Neuron (in vitro differentiated cells): ENCODE data around the gene ITGB4.

Experiments used
- H2AFZ ChIP-seq: one replicate; pipeline ENCODE4 v1.6.1; 2013; ENCODE audit warnings: low read depth, mild to moderate bottlenecking, inconsistent platforms, low read length, moderate library complexity
- H3K27me3 ChIP-seq: one replicate; pipeline ENCODE4 v1.6.1; 2013; ENCODE audit warnings: low read length; ENCODE audit not compliant: insufficient read depth
- H3K36me3 ChIP-seq: one replicate; pipeline ENCODE4 v1.6.1; 2013; ENCODE audit warnings: low read length; ENCODE audit not compliant: insufficient read depth
- H3K4me1 ChIP-seq: one replicate; pipeline ENCODE4 v1.6.1; 2013; ENCODE audit warnings: low read length; ENCODE audit not compliant: insufficient read depth
- H3K4me3 ChIP-seq: 2 replicates; pipeline ENCODE4 v1.5.1; 2013; ENCODE audit warnings: mild to moderate bottlenecking, low read length, moderate library complexity
- H3K9me3 ChIP-seq: one replicate; pipeline ENCODE4 v1.6.1; 2013; ENCODE audit warnings: low read length

Gene ITGB4

GRCh38 chr17:75764711-75765421, 43.6 kb downstream of the ITGB4 start, which contains the start of gene GALK1:
Gene GALK1 (minus strand): TSS chr17:75765192. CDS start chr17:75765136, 56 bp downstream.
- H3K4me1 ChIP-seq = peaks cover 9% of the 10 kb centered on the region
- peak within 1 kb of the TSS; percentile 98 for H2AFZ ChIP-seq
- H3K27me3 ChIP-seq = no peaks in the 10 kb centered on the region
- peak within 1 kb of the TSS; percentile 54 for H3K4me3 ChIP-seq
- H3K36me3 ChIP-seq = no peaks in the 10 kb centered on the region
- H3K9me3 ChIP-seq = no peaks in the 10 kb centered on the region

- H3K9me3 ChIP-seq = no peaks in the 10 kb centered on the region
- no peaks in the 10 kb centered on the region for H3K27me3 ChIP-seq
- no peak overlapping the region for H3K4me3 ChIP-seq
- H2AFZ ChIP-seq = no peak overlapping the region
- H3K4me1 ChIP-seq = peaks cover 9% of the 10 kb centered on the region
- no peaks in the 10 kb centered on the region for H3K36me3 ChIP-seq
These were observed 44.7 kb downstream of the ITGB4 start for GRCh38 chr17:75765981-75766380.

DNA sequence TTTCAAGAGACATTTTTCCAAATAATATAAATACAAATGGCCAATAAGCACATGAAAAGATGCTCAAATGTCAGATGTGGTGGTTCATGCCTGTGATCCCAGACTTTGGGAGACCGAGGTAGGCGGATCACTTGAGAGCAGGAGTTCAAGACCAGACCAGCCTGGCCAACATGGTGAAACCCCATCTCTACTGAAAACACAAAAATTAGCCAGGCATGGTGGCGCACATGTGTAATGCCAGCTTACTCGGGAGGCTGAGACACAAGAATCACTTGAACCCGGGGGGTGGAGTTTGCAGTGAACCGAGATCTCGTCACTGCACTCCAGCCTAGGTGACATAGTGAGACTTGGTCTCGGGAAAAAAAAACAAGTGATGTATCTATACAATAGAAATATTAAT, 46.6 kb downstream of the ITGB4 start:
- no peaks in the 10 kb centered on the region for H3K36me3 ChIP-seq
- no peaks in the 10 kb centered on the region for H3K9me3 ChIP-seq
- no peak overlapping the region for H3K4me3 ChIP-seq
- no peaks in the 10 kb centered on the region for H3K27me3 ChIP-seq
- no peak overlapping the region for H2AFZ ChIP-seq
- H3K4me1 ChIP-seq = peaks cover 9% of the 10 kb centered on the region

DNA sequence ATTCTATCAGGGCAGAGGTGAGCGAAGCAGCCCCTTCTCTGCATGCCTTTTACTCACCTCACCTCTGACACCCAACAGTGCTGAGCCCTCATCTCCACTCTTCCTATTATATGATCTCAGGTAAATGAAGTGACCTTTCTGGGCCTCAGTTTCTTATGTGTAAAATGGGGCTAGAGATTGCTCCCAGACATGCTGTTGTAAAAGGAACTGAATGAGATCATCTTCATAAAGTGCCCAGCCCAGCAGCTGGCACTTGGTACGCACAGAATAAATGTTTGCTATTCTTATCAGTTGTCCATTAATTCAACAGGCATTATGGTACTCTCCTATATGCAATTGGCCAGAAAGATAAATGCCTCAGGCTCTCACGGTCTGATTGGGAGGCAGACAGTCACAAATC, 48.3 kb downstream of the ITGB4 start:
- Histone ChIP-seq H3K36me3 (no peaks in the 10 kb centered on the region), H3K9me3 (no peaks in the 10 kb centered on the region), H2AFZ (no peak overlapping the region), H3K4me1 (no peaks in the 10 kb centered on the region), H3K27me3 (no peaks in the 10 kb centered on the region), H3K4me3 (no peak overlapping the region)

GRCh38 chr17:75771334-75772281, 50.3 kb downstream of the ITGB4 start:
- Histone ChIP-seq H3K27me3 (no peaks in the 10 kb centered on the region), H3K9me3 (no peaks in the 10 kb centered on the region), H3K36me3 (peaks cover 7% of the 10 kb centered on the region), H3K4me1 (no peaks in the 10 kb centered on the region), H3K4me3 (no peak overlapping the region), H2AFZ (no peak overlapping the region)

DNA sequence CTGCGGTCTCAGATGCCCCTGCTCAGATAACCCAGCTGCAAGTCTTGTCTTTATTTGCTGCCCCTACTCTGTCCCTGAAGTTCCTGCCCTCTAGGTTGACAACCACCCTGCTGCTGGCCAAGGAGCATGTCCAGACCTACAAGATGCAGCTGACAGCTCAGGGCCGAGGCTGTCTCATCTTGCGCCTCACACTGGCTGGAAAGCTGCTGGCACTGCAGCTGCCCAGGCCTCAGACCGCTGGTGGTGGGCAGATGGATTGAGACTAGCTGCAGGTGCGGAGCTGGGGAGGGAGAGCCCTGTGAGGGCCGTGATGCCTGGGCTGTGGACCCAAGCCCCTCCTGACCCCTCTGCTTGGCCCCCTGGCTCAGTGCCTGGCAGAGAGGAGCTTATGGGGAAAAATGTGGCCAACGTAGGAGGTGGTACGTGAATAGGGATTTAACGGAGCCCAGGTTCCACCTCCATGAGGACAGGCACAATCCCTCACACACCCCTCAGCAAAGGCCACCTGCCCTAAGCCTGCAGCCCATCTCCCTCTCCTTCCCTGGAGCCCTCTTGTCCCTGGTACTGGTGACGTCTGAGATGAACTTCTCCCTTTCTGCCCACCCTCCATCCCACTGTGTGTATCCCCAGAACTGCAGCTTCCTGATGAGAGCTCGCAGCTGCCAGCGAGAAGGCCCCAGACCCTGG, 52.0 kb downstream of the ITGB4 start:
- peaks cover 23% of the 10 kb centered on the region for H3K36me3 ChIP-seq
- no peak overlapping the region for H2AFZ ChIP-seq
- no peaks in the 10 kb centered on the region for H3K9me3 ChIP-seq
- peaks cover 15% of the 10 kb centered on the region for H3K4me1 ChIP-seq
- no peaks in the 10 kb centered on the region for H3K27me3 ChIP-seq
- H3K4me3 ChIP-seq = no peak overlapping the region

GRCh38 chr17:75773808-75774470, 52.7 kb downstream of the ITGB4 start:
- Histone ChIP-seq H3K4me1 (peaks cover 16% of the 10 kb centered on the region), H3K4me3 (no peak overlapping the region), H2AFZ (no peak overlapping the region), H3K36me3 (peaks cover 29% of the 10 kb centered on the region), H3K9me3 (no peaks in the 10 kb centered on the region), H3K27me3 (no peaks in the 10 kb centered on the region)

GRCh38 chr17:75774471-75774990, 53.3 kb downstream of the ITGB4 start:
- Histone ChIP-seq H3K4me1 (peaks cover 16% of the 10 kb centered on the region), H3K27me3 (no peaks in the 10 kb centered on the region), H3K4me3 (no peak overlapping the region), H3K36me3 (peaks cover 29% of the 10 kb centered on the region), H2AFZ (no peak overlapping the region), H3K9me3 (no peaks in the 10 kb centered on the region)

- H2AFZ ChIP-seq = no peak overlapping the region
- peaks cover 29% of the 10 kb centered on the region for H3K36me3 ChIP-seq
- no peaks in the 10 kb centered on the region for H3K27me3 ChIP-seq
- H3K4me3 ChIP-seq = no peak overlapping the region
- H3K9me3 ChIP-seq = no peaks in the 10 kb centered on the region
- H3K4me1 ChIP-seq = peaks cover 16% of the 10 kb centered on the region
These were observed 53.9 kb downstream of the ITGB4 start for GRCh38 chr17:75774991-75775668.

DNA sequence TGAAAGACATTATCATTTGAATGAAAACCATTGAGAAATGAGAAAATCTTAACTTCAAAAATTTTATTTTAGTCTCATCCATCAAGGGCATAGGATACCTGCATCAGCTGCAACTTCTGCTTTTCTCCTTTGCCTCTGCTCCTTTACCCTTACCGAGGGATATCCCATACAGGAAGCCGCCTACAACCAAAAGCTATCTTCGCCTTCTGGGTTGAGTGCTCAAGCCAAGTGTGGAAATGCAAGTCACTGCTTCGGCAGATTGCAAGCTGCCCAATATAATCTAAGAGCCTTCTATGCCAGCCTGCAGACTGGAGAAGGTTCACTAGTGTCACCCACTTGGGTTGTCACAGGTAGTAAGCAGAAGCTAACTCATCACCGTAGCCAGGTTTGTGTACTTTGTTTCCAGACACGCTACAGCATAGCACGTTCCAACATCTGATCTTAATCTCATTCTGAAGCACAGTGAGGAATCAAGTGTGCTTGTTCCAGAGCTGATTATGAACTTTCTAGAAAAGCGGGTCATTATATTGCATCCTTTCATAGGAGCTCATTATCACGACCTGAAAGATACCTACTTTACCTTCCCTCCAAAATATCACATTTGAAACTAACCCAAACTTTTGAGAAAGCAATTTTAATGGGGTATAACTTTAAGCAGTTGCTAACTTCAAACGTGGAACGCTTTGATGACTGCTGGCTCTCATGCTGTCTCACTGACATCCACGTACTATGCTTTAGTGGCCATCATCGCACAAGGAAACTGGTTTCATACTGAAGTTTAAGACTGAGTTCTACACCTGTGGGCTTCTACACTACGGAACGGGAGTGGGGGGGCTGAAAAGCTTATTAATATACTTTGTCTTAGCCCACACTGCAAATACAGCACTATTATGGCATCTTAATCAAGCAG, 55.4 kb downstream of the ITGB4 start:
- H3K27me3 ChIP-seq = no peaks in the 10 kb centered on the region
- no peaks in the 10 kb centered on the region for H3K9me3 ChIP-seq
- peak overlapping the region; percentile 76 for H3K4me3 ChIP-seq
- peaks cover 16% of the 10 kb centered on the region for H3K4me1 ChIP-seq
- H3K36me3 ChIP-seq = peaks cover 29% of the 10 kb centered on the region
- no peak overlapping the region for H2AFZ ChIP-seq

GRCh38 chr17:75777296-75777922, 56.1 kb downstream of the ITGB4 start:
- Histone ChIP-seq H2AFZ (no peak overlapping the region), H3K9me3 (no peaks in the 10 kb centered on the region), H3K4me1 (peaks cover 16% of the 10 kb centered on the region), H3K27me3 (no peaks in the 10 kb centered on the region), H3K36me3 (peaks cover 29% of the 10 kb centered on the region), H3K4me3 (peak overlapping the region; percentile 76)
